ENCODE results near the gene HSPA6.
"Not testable (repeated sequence)": the region's sequence is repeated elsewhere in the genome, so short reads cannot be mapped to it uniquely, and the experiment has no call there.

HSPA6 gene

GRCh38 chr1:161523817-161524741 lies at the start of gene HSPA6:
HSPA6 (plus strand) TSS chr1:161524540; CDS start chr1:161524659, 119 bp downstream.
- DNase-seq (ENCODE audit: insufficient read length, low spot score) = peak; percentile 58
- not testable (repeated sequence) for FAIRE-seq

GRCh38 chr1:161477711-161478110 lies 46.6 kb upstream of the HSPA6 start:
- not testable (repeated sequence) for FAIRE-seq; DNase-seq (ENCODE audit: insufficient read length, low spot score)

- FAIRE-seq = no peak
- no peak for DNase-seq (ENCODE audit: insufficient read length, low spot score)
- no peak for TF ChIP-seq CTCF (IDR thresholded peaks at IDR 0.05; ENCODE audit: insufficient read depth, missing control alignments)
These were observed 45.4 kb upstream of the HSPA6 start for GRCh38 chr1:161478985-161479384.

- FAIRE-seq = no peak
- no peak for DNase-seq (ENCODE audit: insufficient read length, low spot score)
- TF ChIP-seq CTCF (IDR thresholded peaks at IDR 0.05; ENCODE audit: insufficient read depth, missing control alignments) = no peak
These were observed 43.8 kb upstream of the HSPA6 start for GRCh38 chr1:161480381-161481035.

- FAIRE-seq = no peak
- TF ChIP-seq CTCF (IDR thresholded peaks at IDR 0.05; ENCODE audit: insufficient read depth, missing control alignments) = no peak
- DNase-seq (ENCODE audit: insufficient read length, low spot score) = no peak
These were observed 42.5 kb upstream of the HSPA6 start for GRCh38 chr1:161481624-161482392.

GRCh38 chr1:161482610-161483009 lies 41.7 kb upstream of the HSPA6 start:
- DNase-seq (ENCODE audit: insufficient read length, low spot score) (no peak), FAIRE-seq (no peak)
- TF ChIP-seq CTCF (IDR thresholded peaks at IDR 0.05; ENCODE audit: insufficient read depth, missing control alignments) = no peak

GRCh38 chr1:161483361-161483760 lies 41.0 kb upstream of the HSPA6 start:
- no peak for DNase-seq (ENCODE audit: insufficient read length, low spot score)
- TF ChIP-seq CTCF (IDR thresholded peaks at IDR 0.05; ENCODE audit: insufficient read depth, missing control alignments) = no peak
- no peak for FAIRE-seq
